ENCODE data around the gene MR1. TPM values are rescaled to one million over a fixed set of nuclear protein-coding genes. Genes with fewer than 3 reads are reported as not detected.

MR1 gene
- total and polyA plus RNA-seq, 9 of the 15 experiments (the other 6 are each of a cell fraction or from before 2014, with no cell fraction given): 9.7 to 21.7 (median 15.6) TPM

- no peak for TF ChIP-seq E4F1 (CRISPR knock-in tag; IDR thresholded peaks at IDR 0.05; ENCODE audit: borderline replicate concordance)
- TF ChIP-seq SMARCA4 (IDR thresholded peaks at IDR 0.05): 0 out of 2 replicates have a peak, but pooled peaks have one; percentile 23
- TF ChIP-seq THRA (IDR thresholded peaks at IDR 0.05): no peak
- TF ChIP-seq TFE3 (CRISPR knock-in tag; IDR thresholded peaks at IDR 0.05): no peak
- no peak for TF ChIP-seq KAT2B (IDR thresholded peaks at IDR 0.05; ENCODE audit: low read depth, low read length)
- TF ChIP-seq ILF3 (IDR thresholded peaks at IDR 0.05; ENCODE audit: borderline replicate concordance): no peak
- TF ChIP-seq HMG20A (CRISPR knock-in tag; conservative IDR thresholded peaks at IDR 0.05): no peak
- TF ChIP-seq NR2C2 (CRISPR knock-in tag; IDR thresholded peaks at IDR 0.05): no peak
- peak; percentile 22; the same call in 1 of the 2 replicates for TF ChIP-seq NR2C2 (tag; IDR thresholded peaks at IDR 0.05)
- TF ChIP-seq SIN3A (IDR thresholded peaks at IDR 0.05; ENCODE audit: borderline replicate concordance in 2 of 2, control insufficient read depth in 1 of 2, low read depth in 2 of 2, low read length in 2 of 2): no peak; a peak in 1 of 4 replicates
- no peak for TF ChIP-seq THAP12 (CRISPR knock-in tag; IDR thresholded peaks at IDR 0.05)
- no peak for TF ChIP-seq ZC3H4 (CRISPR knock-in tag; IDR thresholded peaks at IDR 0.05; ENCODE audit: borderline replicate concordance)
- no peak for TF ChIP-seq NRF1 (conservative IDR thresholded peaks at IDR 0.05 in 1 of 2, IDR thresholded peaks at IDR 0.05 in 1 of 2)
- 0 out of 2 replicates have a peak, but pooled peaks have one; percentile 23 for TF ChIP-seq MEF2D (tag; conservative IDR thresholded peaks at IDR 0.05; ENCODE audit: low read depth)
- TF ChIP-seq HDGF (IDR thresholded peaks at IDR 0.05): no peak
- TF ChIP-seq ETS2 (tag; IDR thresholded peaks at IDR 0.05; ENCODE audit: borderline replicate concordance, poor library complexity, severe bottlenecking): no peak
- TF ChIP-seq NR0B1 (IDR thresholded peaks at IDR 0.05; ENCODE audit: partially characterized antibody): no peak
- TF ChIP-seq CBFA2T2 (conservative IDR thresholded peaks at IDR 0.05): no peak
- TF ChIP-seq ZNF384 (IDR thresholded peaks at IDR 0.05; ENCODE audit: low read depth, low read length): peak; percentile 24; the same call in 1 of the 2 replicates
Measured at GRCh38 chr1:181033799-181034451, at the start of gene MR1 (continued).
